Uterus (tissue), 2 donors: Measurements from ENCODE around the gene MARK2.

Experiments used
- POLR2A ChIP-seq, 2 donors: fragments of 450-650 bp; IDR thresholded peaks; one replicate each; pipeline ENCODE4 v1.6.1; 2016; ENCODE audit warnings: antibody characterized with exemption in 2 of 2, mild to moderate bottlenecking in 1 of 2, moderate library complexity in 1 of 2
- TF ChIP-seq, protein P1 (sequence below), 4 experiments: fragments of 200-600 bp in 2 of 4; fragments of 450-650 bp in 2 of 4; sonication (generic) in 2 of 4; IDR thresholded peaks; one replicate each; pipeline ENCODE4 v1.5.1; 2016 to 2019; ENCODE audit warnings: antibody characterized with exemption in 4 of 4, mild to moderate bottlenecking in 2 of 4, moderate library complexity in 1 of 4

GRCh38 chr11:63849691-63850090, 10.8 kb downstream of the MARK2 start:
- TF ChIP-seq, protein P1, sequence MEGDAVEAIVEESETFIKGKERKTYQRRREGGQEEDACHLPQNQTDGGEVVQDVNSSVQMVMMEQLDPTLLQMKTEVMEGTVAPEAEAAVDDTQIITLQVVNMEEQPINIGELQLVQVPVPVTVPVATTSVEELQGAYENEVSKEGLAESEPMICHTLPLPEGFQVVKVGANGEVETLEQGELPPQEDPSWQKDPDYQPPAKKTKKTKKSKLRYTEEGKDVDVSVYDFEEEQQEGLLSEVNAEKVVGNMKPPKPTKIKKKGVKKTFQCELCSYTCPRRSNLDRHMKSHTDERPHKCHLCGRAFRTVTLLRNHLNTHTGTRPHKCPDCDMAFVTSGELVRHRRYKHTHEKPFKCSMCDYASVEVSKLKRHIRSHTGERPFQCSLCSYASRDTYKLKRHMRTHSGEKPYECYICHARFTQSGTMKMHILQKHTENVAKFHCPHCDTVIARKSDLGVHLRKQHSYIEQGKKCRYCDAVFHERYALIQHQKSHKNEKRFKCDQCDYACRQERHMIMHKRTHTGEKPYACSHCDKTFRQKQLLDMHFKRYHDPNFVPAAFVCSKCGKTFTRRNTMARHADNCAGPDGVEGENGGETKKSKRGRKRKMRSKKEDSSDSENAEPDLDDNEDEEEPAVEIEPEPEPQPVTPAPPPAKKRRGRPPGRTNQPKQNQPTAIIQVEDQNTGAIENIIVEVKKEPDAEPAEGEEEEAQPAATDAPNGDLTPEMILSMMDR (IDR thresholded peaks at IDR 0.05), result no peak
- TF ChIP-seq POLR2A (IDR thresholded peaks at IDR 0.05), result no peak
